ENCODE results near the gene MICAL2.

The MICAL2 gene

DNA sequence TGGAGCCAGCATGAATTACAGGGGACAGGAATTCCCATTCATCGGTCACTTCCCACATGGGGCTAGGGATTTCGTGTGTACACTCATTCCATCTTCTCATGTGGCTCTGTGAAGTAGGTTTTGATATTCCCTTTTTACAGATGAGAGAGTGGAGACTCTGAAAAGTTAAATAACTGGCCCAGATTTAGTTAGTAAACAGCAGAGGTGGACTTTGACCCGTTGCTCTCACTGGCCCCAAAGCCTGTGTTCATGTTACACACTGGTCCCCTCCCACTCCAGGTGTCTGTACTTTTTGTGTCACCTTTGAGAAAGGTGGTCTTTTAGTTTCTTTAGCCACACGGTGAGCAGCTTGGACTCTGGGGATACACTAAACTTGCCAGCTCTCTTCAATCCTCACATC is 108.5 kb downstream of the MICAL2 start:
- TF ChIP-seq POLR2AphosphoS5 (IDR thresholded peaks at IDR 0.05; ENCODE audit: low read depth, low read length), result no peak
- TF ChIP-seq FOXP2 (optimal IDR thresholded peaks at IDR 0.05; ENCODE audit: borderline replicate concordance, extremely low read depth, extremely low read length, insufficient read depth), result no peak
- no peak for TF ChIP-seq TAF1 (IDR thresholded peaks at IDR 0.05; ENCODE audit: borderline replicate concordance, insufficient read depth, low read length)
- TF ChIP-seq, protein P1, sequence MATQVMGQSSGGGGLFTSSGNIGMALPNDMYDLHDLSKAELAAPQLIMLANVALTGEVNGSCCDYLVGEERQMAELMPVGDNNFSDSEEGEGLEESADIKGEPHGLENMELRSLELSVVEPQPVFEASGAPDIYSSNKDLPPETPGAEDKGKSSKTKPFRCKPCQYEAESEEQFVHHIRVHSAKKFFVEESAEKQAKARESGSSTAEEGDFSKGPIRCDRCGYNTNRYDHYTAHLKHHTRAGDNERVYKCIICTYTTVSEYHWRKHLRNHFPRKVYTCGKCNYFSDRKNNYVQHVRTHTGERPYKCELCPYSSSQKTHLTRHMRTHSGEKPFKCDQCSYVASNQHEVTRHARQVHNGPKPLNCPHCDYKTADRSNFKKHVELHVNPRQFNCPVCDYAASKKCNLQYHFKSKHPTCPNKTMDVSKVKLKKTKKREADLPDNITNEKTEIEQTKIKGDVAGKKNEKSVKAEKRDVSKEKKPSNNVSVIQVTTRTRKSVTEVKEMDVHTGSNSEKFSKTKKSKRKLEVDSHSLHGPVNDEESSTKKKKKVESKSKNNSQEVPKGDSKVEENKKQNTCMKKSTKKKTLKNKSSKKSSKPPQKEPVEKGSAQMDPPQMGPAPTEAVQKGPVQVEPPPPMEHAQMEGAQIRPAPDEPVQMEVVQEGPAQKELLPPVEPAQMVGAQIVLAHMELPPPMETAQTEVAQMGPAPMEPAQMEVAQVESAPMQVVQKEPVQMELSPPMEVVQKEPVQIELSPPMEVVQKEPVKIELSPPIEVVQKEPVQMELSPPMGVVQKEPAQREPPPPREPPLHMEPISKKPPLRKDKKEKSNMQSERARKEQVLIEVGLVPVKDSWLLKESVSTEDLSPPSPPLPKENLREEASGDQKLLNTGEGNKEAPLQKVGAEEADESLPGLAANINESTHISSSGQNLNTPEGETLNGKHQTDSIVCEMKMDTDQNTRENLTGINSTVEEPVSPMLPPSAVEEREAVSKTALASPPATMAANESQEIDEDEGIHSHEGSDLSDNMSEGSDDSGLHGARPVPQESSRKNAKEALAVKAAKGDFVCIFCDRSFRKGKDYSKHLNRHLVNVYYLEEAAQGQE (IDR thresholded peaks at IDR 0.05; ENCODE audit: insufficient read depth in 1 of 2, low read depth in 2 of 2, low read length in 2 of 2), result no peak

DNA sequence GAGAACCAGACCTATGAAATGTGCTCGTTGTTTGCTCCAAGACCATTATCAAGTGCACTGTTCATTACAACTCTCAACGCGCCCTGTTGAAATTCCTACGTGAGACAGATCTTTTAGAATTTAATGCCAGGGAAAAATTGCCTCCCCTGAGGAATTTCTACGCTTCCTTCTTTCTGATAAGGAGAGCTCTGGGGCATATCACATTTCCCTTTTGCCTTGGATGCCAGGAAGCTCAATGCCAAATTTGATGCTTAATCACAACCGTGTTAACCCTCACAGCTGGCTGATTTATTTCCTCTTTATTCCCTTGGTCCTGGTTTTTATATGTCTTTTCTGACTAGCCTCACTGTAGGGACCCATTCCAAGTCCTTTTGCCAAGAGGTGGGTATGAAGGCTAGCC is 109.4 kb downstream of the MICAL2 start:
- no peak for TF ChIP-seq FOXP2 (optimal IDR thresholded peaks at IDR 0.05; ENCODE audit: borderline replicate concordance, extremely low read depth, extremely low read length, insufficient read depth)
- TF ChIP-seq, protein P1 (IDR thresholded peaks at IDR 0.05; ENCODE audit: insufficient read depth in 1 of 2, low read depth in 2 of 2, low read length in 2 of 2), result no peak
- no peak for TF ChIP-seq TAF1 (IDR thresholded peaks at IDR 0.05; ENCODE audit: borderline replicate concordance, insufficient read depth, low read length)
- no peak for TF ChIP-seq POLR2AphosphoS5 (IDR thresholded peaks at IDR 0.05; ENCODE audit: low read depth, low read length)
- no peak for TF ChIP-seq SIN3A (IDR thresholded peaks at IDR 0.05; ENCODE audit: borderline replicate concordance, insufficient read depth, low read length)

DNA sequence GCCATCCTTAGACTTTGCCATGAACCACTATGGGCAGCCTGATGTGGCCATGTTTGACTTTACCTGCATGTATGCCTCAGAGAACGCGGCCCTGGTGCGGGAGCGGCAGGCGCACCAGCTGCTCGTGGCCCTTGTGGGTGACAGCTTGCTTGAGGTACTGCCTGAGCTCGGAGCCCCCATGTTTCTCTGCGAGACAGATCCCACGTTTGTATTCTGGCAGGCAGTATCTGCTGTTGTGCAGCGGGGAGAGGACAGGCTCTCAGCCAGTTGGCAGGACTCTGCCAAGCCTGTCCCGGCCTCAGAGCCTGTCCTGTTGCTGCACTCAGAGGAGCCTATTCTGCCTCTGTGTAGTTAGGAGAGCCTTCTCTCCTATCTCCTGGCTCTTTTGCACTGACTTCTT is 109.9 kb downstream of the MICAL2 start:
- no peak for TF ChIP-seq SIN3A (IDR thresholded peaks at IDR 0.05; ENCODE audit: borderline replicate concordance, insufficient read depth, low read length)
- TF ChIP-seq, protein P1 (IDR thresholded peaks at IDR 0.05; ENCODE audit: insufficient read depth in 1 of 2, low read depth in 2 of 2, low read length in 2 of 2), result no peak
- TF ChIP-seq FOXP2 (optimal IDR thresholded peaks at IDR 0.05; ENCODE audit: borderline replicate concordance, extremely low read depth, extremely low read length, insufficient read depth), result no peak
- TF ChIP-seq TAF1 (IDR thresholded peaks at IDR 0.05; ENCODE audit: borderline replicate concordance, insufficient read depth, low read length), result no peak
- no peak for TF ChIP-seq POLR2AphosphoS5 (IDR thresholded peaks at IDR 0.05; ENCODE audit: low read depth, low read length)

DNA sequence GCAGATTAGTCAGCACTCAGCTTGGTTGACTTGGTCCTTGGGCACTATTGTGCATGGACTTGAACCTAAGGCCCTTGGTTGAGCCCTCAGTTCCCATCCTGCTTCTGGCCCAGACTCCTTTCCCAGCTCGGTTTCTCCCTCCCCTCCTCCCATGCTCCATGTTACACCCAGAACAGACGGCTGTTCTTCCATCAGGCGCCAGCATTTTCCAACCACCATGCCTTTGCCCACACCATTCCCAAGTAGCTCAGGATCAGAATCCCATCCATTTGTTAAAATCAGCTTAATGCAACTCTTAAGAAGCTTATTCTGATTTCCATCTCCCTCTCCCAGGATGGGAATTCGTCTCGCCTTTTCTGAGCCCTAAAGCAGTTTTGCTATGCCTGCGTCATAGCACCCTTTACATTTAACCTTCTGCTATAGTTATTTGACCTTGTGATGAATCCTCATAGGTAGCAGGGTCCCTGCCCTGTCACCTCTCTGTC is 110.7 kb downstream of the MICAL2 start:
- TF ChIP-seq FOXP2 (optimal IDR thresholded peaks at IDR 0.05; ENCODE audit: borderline replicate concordance, extremely low read depth, extremely low read length, insufficient read depth) (no peak), TAF1 (IDR thresholded peaks at IDR 0.05; ENCODE audit: borderline replicate concordance, insufficient read depth, low read length) (no peak), POLR2AphosphoS5 (IDR thresholded peaks at IDR 0.05; ENCODE audit: low read depth, low read length) (no peak), SIN3A (IDR thresholded peaks at IDR 0.05; ENCODE audit: borderline replicate concordance, insufficient read depth, low read length) (no peak)

DNA sequence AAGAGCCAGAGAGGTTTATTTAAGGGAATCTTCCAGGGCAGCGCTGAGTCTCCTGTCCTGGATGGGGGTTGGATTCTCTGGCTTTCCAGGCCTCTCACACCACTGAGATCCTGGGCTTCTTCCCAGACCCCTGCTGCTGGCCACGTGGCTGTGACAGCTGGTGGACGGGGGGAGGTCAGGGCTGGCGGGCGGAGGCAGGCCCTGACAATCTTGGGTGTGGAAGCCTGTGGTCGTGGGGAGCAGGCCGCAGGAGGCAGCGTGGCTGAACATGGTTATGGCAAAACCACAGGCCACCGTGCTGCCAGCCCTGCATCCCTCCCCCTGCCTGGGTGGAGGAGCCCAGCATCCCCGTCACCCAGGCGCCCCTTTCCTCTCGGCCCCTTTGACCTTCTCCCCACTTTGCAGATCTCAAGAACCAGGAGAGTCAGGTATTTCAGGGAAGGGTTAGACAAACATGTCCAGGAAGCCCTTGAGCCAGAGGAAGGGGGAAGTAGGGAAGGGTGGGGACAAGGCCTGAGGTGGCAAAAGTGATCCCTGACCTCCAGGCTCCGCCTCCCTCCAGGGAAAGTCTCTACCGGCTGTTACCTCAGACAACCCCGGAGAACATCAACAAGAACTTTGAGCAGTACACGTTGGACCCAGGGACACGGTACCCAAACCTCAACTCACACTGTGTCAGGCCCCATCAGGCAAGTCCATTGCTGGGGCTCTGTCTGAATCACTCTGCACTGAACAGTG is 111.8 kb downstream of the MICAL2 start:
- TF ChIP-seq, protein P1 (IDR thresholded peaks at IDR 0.05; ENCODE audit: insufficient read depth in 1 of 2, low read depth in 2 of 2, low read length in 2 of 2), result no peak

Measured in PFSK-1 (cell line).